NCI-H1694 treated with DMSO at 0.1 percent for 48 hours (cell line): ENCODE results near the gene DUSP6.

Experiments used
- DNase-seq: peaks from one replicate; lab custom pipeline; 2025; lab: John Stamatoyannopoulos, UW

Gene DUSP6, protein sequence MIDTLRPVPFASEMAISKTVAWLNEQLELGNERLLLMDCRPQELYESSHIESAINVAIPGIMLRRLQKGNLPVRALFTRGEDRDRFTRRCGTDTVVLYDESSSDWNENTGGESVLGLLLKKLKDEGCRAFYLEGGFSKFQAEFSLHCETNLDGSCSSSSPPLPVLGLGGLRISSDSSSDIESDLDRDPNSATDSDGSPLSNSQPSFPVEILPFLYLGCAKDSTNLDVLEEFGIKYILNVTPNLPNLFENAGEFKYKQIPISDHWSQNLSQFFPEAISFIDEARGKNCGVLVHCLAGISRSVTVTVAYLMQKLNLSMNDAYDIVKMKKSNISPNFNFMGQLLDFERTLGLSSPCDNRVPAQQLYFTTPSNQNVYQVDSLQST

DNA sequence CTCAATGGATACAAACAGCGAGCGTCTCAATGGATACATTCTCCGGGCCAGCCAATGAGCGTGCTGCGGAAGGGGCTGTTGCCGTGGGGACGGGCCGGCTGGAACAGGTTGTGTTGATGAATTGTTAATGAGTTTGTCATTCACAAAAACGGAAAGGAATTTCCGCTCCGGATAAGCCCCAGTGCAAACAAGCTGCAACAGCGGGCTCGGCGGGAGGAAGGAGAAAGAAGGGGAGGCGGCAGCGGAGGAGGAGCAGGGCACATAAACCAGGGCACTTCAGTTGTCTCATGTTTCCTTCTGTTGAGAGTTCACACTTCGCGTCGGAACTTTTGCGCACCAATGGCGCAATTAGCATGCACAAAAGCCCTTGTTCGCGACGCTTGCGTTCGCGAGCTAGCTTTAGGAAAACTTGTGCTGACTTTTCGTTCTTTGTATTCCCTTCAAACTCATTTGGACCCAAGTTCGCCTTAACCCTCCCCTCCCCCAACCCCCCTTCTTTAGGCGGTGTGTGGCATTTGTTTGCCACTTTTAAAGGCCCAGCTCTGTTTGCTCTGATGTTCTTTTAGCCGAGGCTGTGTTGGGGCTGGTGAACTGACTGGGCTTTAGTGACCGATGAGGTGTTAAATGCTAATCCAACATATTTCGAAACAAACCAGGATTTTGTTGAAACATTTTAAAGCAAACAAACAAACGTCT, at the start of gene DUSP6:
DUSP6 (minus strand) TSS at position 10 of the 696 bp plus-strand sequence. CDS start 462 bp downstream, outside the sequence.
- DNase-seq = peak; percentile 84

DNA sequence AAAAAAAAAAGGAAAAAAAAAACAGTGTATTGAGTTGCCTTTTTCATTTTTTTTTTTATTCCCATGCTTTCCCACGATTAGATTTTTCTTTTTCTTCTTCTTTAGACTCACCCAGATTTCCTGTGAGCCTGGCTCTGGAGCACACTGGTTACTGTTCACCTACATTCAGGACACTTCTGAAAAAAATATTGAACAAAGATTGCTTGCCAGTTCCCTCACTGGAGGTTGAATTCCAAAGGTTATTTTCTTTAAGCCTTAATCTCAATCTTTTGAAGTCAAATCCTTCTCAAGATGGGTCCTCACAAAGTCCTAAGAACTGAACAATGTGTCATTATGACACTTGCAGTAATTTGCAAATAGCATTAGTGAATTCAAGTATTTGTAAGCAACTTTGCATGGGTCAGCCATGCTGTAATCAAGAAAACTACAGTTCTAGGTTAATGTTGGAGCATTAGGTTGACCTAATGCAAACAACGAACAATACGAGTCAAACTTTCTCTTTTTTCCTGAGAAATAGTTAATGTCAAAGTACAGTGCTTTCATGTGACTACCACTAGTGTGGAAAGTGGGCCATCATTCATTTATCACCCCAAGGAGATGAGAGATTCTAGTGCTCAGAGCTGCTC, 49.2 kb upstream of the DUSP6 start:
- no peak for DNase-seq

DNA sequence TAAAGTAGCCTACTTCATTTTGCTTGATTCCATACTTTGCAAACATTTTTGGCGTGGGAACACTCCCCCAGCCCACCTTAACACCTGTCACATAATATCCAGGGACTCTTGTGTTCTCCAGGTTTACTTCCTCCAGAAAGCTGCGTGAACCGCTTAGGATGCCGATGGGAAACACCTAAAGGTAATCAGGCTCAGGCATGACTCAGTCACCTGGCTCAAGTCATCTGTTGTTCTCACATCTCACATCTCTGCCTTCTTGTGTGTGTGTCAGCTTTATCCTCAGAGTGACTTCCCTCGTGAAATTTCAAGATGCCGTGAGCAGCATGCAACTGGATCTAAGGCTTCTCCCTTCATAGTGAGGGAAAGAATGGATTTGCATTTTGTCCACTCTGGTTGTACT, 48.1 kb upstream of the DUSP6 start:
- no peak for DNase-seq

DNA sequence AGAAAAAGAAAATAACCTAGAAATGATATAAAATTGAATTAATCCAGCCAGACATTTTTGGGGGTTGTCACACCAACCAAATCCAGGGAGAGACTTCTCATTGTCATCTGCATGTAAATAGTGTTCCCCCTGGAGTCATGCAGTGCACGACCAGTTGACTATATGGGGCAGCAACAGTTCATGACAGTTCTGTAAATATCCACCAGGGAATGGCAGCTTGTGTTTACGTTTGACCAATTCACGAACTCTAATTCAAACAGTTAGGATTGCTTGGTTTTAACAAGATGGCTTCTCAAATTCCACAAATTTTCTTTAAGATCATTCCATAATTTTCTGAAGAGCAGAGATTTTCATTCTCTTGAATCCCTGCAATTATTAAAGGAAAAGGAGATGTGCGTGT, 43.4 kb upstream of the DUSP6 start:
- no peak for DNase-seq

DNA sequence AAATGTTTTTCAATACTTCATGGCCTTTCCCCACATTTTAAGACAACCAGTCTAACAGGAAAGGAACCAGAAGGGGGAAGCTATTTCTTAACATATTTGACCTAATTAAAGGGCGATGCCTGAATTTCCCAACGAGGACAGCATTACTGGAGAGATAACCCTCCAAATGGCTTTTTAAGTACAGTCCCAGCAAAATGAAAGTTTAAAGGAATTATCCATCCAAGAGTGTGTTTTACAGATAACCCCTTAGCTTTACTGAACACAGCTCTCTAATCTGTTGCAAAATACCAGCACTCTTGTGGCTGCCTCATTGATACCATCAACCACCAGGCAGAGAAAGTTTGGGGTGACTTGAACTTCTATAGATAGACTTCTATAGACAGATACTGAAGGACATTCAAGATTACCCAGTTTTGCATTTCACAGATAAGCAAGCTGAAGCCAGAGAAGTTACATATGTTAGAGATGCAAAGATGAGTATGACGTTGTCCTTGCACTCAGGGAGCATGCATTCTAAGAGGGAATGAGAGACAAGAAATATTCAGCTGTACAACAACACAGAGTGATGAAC, 41.3 kb upstream of the DUSP6 start:
- no peak for DNase-seq

DNA sequence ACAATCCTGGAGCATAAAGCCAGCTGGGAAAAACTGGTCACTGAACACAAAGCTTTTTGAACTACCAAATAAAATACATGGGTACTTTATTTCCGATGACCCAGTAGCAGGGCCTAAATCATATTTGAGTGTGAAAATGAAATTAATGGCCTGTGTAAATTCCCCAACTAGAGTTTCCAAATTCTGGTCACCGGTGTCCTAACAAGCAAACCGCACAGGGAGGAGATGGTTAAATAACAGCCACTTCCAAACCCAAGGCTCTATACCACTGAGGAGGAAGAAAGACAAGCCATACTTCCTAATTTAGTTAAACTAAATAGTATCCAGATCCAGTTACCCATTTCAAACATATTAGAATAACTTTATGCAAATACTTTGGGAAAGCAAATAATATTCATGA, 40.1 kb upstream of the DUSP6 start:
- DNase-seq = no peak

DNA sequence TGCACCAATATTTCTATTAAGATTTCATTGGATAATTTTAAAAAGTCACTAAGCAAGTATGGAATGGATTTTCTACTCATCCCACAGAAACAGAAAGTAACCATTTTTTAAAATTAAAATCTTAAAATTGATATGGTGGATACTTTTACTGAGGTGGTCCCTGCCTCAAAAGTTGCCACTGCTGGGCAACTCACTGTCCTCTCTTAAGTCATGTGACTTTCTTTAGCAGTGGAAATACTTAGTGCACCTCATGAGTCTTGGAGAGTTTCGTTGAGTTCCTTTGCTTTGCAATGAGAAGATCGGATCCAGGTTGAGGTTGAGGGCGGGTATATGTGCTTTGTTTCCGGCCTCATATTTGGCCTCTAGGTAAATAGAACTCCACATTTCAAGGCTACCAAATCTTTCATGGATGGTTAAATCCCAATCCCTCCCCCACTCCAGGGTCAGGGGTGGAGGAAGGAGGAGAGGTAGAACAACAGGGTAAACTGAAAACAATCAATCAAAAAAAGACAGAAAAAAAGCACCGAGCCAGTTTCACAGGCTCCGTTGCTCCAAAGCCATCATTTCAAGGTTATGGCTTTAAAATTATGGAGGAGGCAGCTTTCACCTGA, 39.5 kb upstream of the DUSP6 start:
- no peak for DNase-seq

DNA sequence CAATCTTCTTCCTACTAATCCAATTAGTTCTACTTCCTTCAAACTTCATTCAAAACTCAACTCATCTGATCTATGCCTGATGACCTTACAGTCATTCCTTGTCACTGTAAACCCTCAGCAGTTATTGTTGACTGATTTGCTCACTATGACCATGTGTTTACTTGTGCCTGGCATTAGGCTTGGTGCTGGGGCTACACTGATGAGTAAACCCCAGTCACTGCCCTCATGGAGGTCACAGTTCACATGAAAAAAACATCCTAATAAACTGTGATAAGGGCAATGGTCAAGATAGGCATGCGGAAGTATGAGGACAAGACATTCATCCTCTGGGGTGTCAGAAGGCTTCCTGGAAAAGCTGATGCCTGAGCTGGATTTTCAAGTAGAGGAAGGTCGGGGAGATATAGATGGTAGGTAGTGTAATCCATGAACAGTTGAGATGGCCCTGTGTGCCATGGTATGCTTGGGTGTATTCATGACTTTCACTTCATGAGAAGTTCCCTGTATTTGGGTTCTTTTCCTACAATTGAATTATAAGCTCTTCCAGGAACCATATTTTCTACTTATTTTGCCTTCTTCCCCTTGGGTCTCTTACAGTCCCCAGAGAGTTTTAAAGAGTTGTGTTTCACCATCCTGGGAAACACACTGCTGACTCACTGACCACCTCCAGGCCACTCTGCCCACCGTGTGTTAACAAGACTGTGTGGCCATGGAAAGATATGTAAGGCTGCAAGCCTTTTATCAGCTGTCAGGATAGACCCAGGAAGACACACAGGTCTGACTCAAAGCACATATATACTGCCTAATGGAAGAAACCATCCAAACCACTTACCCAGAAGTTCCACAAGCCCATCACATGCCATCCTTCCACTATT, 38.7 kb upstream of the DUSP6 start:
- no peak for DNase-seq

DNA sequence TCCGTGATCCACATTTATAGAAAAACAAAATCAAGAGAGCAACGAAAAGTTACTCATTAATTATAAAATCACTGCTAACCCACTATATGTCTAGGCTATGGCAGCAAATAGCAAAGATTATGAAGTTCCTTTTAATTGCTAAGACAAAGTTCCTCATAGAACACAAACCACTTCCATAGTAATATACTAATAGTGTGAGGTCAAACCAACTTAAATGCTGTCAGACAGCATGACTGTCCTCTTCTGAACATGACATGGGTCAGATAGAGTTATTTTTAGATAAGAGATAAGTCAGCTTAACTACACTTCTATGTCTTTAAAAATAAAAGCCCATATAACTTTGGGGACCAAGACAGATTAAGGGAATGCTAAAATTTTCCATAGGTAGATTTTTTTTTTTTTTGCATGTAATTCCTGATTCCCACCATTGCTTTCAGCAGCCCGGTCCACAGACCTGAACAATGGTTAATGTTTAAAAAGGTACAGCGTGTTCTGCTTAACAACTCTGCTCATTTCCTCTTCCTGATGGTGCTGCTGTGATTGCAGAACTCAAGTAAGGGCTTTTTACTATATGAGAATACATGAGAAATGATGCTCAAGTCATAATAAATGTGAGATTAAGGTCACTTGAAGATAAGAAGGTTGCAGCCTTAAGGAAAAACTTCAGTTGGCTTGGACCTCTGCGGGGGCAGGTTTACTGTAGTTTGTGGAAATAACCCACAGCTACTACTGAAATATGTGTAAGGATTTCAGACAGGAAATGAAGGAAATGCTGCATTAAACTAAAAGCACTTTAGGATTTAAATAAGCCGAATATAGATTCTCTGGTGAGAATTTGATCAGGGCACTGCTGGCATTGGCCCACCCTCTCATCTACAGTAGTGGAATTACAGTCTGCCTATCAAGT, 37.7 kb upstream of the DUSP6 start:
- no peak for DNase-seq

DNA sequence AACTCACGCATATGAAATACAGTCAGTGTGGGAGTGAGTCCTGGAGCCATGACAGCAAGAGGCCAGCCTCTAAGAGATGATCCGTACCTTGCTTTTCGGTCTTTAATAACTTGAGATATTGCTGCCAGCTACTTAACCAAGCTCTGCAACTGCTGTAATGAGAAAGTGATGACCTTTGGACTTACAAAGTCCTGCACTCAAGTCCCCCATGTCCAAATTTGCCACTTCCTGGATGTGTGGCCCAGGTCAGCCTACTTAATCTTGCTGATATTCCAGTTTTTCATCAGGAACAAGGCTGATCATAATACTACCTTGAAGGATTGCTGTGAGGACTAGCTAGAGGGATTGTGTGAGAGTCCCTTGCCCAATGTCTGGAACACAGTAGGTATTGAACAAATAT, 33.8 kb upstream of the DUSP6 start:
- no peak for DNase-seq

DNA sequence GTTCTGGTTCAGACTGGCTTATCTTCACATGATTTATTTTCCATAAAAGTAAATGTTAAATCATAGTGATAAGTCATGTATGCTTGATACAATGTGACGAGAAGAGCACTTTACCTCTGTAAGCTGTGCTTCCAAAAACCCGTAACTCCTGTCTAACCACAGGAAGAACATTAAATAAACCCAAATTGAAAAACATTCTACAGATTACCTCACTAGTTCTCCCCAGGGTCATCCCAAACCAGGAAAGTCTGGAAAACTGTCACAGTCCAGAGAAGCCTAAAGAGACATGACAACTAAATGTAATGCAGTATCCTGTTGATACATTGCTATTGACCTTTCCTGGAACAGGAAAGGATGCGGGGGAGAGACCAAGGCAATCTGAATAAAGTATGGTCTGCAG, 32.5 kb upstream of the DUSP6 start:
- no peak for DNase-seq

DNA sequence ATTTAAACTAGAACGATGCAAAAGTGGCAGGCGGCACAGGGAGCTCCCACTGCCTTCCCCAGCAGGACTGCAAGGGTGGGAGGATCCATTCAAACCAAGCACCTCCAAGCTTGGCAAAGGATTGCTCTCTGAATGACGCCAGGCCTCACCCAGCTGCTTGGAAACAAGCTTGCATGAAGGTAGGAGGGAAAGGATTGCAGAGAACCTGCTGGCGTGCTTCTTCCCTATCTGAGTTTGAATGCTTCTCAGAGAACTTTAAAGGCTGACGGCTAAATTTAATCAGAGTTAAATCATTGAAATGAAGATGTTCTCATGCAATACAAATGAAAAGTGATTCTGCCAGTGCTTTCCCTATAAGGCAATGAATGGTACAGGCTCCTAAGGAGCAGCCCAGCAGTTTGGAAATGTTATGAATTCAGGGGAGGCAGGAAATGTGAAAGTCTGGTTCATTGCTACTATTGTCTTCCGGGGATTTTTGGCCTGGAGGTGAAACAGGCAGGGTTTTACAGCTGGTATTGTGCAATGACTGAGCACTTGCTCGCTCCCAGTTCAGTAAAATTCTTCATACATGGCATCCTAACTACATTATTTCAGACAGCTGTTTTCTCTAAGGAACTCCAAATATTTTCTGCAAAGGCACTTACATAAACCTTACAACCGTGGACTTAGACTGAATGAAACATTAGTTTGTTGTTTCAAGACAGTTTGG, 31.9 kb upstream of the DUSP6 start:
- no peak for DNase-seq

DNA sequence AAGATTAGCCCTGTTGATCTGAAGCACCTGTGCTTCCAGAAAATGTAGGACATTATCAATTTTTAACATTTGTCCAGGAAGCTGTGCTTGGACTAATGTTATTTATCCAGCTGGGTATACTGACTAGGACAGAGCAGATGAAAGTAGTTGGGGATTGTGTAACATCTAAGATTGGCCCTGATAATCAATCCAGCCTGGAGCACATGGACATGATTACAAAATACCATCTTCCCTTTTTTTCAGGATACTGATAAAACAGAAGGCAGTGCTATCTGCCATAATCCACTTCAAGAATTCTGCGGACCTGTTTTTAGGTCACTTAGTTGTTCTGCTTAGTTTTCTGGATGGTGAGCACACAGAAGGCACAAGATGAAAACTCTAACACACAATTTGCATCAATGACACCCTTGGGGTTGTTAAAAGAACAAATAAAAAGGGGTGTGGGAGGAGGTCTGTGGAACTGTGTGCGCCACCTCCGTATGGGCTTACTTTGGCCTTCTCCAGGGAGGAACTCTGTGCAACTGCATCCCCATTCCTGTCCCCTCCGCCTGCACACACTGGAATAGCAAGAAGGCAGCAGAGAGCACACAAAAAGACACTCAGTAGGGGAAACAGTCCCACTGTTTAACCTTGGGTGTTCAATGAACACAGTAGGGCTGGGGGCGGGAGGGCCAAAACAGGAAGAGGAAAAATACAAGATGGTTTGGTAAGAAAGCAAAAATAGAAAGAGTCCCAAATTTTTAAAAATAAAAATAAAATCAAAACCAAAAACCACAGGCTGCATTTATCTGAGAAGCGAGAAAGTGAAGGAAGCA, 31.1 kb upstream of the DUSP6 start:
- DNase-seq = no peak

DNA sequence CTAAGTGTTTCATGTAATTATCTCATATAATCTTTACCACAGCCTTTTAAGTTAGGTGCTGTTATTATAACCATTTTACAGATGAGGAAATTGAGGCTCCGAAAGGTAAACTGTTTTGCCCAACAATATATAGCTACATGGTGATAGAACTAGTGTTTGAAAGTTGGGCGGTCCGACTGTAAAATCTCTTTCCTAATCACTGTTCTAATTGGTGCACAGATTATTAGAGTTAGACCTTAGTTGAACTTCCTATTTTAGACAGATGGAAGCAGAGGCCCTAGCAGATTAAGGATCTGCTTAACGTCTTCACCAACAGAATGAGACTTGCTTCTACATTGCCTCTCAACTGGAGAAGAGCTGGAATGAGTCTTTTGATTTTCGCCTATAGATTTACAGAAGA, 30.0 kb upstream of the DUSP6 start:
- DNase-seq = no peak

DNA sequence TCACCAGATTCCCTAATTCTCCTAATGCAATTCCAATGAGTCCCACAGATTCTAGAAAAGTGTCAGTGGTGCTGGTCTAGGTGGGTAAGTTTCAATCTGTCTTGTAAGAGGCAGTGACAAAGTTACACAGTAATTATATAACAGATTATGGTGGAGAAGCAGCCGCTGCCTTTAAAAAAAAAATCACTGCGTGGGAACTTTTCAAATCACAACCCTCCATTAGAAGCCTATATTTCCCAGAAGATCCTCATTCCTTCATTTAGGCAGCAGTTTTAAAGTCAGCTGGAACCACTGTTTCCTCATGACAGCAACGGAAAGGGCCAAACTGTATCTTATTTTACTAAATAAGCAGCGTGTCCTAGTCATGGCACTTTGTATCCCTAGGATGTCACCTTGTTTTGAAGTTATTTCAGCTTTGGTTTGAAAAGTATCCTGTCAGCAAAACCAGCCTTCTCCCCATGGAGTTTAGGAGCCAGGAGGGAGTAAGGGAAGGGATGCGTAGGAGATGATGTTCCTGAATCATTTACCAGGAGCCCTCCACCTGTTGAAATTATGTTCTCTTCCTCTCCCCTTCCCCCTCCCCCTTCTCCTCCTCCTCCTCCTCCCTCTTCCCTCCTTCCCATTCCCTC, 27.7 kb upstream of the DUSP6 start:
- DNase-seq = no peak

DNA sequence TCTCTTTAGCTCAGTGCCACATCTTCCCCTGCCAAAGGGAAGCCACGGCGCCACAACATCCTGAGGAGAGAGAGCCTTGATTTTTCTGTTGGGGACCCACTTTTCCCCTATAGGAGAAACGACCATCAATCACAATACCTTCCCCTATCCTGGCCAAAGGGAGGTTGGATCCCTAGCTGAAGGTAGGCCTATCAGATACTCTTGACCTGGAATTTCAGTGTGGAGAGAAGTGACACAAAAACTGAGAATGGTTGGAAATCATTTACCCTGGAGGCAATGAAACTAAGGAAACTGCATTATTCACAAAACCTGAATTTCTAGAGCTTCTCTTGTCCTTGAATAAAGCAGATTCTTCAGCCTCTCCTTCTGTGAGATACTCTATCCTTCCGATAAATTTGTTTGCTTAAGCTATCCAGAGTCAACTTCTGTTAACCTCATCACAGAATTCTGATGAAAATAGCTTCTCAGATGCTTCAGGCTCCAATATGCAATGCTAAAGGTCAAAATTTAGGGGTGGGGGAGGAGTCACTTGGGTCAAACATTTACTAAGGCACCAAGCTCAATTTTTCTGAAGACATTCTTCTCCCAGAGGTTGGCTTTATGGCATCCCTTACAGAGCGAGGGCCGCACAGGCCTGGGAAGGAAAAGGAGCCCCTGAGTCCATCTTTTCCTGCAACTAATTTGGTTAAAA, 27.0 kb upstream of the DUSP6 start:
- DNase-seq = no peak

DNA sequence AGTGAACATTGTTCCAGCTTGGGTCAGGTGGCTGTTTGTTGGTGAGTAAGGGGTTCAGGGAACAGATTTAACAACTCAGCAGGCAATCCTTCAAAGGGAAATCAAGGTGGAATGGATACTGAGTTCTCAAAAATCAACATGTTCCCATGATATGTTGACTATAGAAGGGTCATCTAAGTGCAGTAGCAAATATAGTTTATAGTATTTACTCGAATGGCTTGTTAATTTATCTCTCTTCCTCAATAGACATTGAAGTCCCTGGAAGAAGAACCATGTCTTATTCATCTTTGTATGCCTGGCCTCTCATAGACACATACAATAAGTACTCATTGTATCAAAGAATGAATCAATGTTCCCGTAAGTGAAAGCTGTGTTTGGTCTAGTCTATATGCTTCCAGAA, 24.5 kb upstream of the DUSP6 start:
- DNase-seq = no peak

DNA sequence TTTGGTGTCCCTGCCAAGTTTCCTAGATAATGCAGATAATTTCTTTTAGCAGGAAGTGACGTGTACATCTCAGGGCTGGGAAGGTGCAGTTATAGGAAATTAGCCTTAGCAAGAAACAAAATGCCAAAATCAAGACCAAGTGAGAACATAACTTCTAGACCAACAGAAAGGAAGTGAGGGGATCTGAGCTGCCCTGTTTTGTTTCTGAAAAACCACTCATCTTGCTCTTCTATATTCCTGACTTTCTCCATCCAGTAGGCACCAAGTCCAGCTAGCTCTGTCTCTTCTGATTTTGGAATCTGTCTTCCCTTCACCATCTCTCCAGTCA, 23.9 kb upstream of the DUSP6 start:
- no peak for DNase-seq
